SHP77 treated with DMSO at 0.1 percent for 48 hours (cell line): Measurements from ENCODE around the gene PWP1.
"Not testable (repeated sequence)": the region's sequence is repeated elsewhere in the genome, so short reads cannot be mapped to it uniquely, and the experiment has no call there.

Experiments used
- DNase-seq: peaks from one replicate; lab custom pipeline; 2025; lab: John Stamatoyannopoulos, UW

The PWP1 gene

GRCh38 chr12:107668320-107669098, 17.1 kb upstream of the PWP1 start:
- DNase-seq = no peak

- DNase-seq = no peak
Measured at GRCh38 chr12:107669946-107670345, 15.7 kb upstream of the PWP1 start.

GRCh38 chr12:107670999-107671643, 14.5 kb upstream of the PWP1 start:
- DNase-seq = no peak

- DNase-seq = no peak
Measured at GRCh38 chr12:107677671-107678070, 7.9 kb upstream of the PWP1 start.

- no peak for DNase-seq
Measured at GRCh38 chr12:107679336-107679735, 6.3 kb upstream of the PWP1 start.

GRCh38 chr12:107681455-107681835, 4.2 kb upstream of the PWP1 start:
- DNase-seq = no peak

GRCh38 chr12:107681836-107682820, 3.5 kb upstream of the PWP1 start:
- DNase-seq = peak; percentile 47

- DNase-seq = no peak
Measured at GRCh38 chr12:107684029-107684795, 1.4 kb upstream of the PWP1 start.

- DNase-seq = peak; percentile 47
Measured at GRCh38 chr12:107684990-107685359, 624 bp upstream of the PWP1 start.

- not testable (repeated sequence) for DNase-seq
Measured at GRCh38 chr12:107695772-107696171, 10.2 kb downstream of the PWP1 start.

- DNase-seq = no peak
Measured at GRCh38 chr12:107702106-107702505, 16.5 kb downstream of the PWP1 start.

- no peak for DNase-seq
Measured at GRCh38 chr12:107704041-107704440, 18.4 kb downstream of the PWP1 start.

- not testable (repeated sequence) for DNase-seq
Measured at GRCh38 chr12:107705522-107705921, 19.9 kb downstream of the PWP1 start.

- DNase-seq = no peak
Measured at GRCh38 chr12:107715780-107716179, 30.2 kb downstream of the PWP1 start.

GRCh38 chr12:107718606-107719005, 33.0 kb downstream of the PWP1 start:
- DNase-seq = no peak

GRCh38 chr12:107727327-107727726, 41.7 kb downstream of the PWP1 start:
- not testable (repeated sequence) for DNase-seq

GRCh38 chr12:107727742-107728141, 42.1 kb downstream of the PWP1 start:
- DNase-seq = not testable (repeated sequence)

GRCh38 chr12:107730618-107731341, 45.2 kb downstream of the PWP1 start:
- no peak for DNase-seq

GRCh38 chr12:107731366-107731765, 45.8 kb downstream of the PWP1 start:
- DNase-seq = no peak

- no peak for DNase-seq
Measured at GRCh38 chr12:107732365-107732764, 46.8 kb downstream of the PWP1 start.

- no peak for DNase-seq
Measured at GRCh38 chr12:107734139-107734538, 48.5 kb downstream of the PWP1 start.
